MM.1S (cell line): Measurements from ENCODE around the gene LCE1C.

ENCODE experiments used
- EZH2phosphoT487 ChIP-seq: fragments of 300-600 bp; sonication (generic); IDR thresholded peaks from 2 replicates; pipeline ENCODE4 v1.6.1; 2018; ENCODE audit warnings: antibody characterized with exemption, low read length
- TF ChIP-seq, protein P1 (sequence below): fragments of 300-600 bp; sonication (generic); IDR thresholded peaks from 2 replicates; pipeline ENCODE4 v1.5.1; 2016; ENCODE audit warnings: antibody characterized with exemption, low read length, mixed read lengths

DNA sequence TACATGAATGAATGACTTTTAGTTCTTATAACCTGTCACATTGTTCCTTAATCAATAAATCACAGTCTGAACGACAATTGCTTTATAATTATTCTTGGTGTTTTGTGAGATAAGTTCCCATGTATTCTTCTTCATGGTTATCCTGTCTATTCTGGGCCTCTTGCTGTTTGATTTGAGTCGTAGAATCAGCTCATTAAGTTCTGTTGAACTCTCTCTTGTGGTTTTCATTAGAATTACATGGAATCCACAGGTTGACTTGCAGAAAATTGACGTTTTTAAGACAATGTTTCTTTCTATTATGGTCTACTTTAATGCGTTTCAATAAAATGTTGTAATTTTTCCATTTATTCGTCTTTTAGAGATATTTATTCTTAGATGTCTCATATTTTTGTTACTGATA lies 16.8 kb upstream of the LCE1C start:
- TF ChIP-seq EZH2phosphoT487, result no peak
- TF ChIP-seq, protein P1, sequence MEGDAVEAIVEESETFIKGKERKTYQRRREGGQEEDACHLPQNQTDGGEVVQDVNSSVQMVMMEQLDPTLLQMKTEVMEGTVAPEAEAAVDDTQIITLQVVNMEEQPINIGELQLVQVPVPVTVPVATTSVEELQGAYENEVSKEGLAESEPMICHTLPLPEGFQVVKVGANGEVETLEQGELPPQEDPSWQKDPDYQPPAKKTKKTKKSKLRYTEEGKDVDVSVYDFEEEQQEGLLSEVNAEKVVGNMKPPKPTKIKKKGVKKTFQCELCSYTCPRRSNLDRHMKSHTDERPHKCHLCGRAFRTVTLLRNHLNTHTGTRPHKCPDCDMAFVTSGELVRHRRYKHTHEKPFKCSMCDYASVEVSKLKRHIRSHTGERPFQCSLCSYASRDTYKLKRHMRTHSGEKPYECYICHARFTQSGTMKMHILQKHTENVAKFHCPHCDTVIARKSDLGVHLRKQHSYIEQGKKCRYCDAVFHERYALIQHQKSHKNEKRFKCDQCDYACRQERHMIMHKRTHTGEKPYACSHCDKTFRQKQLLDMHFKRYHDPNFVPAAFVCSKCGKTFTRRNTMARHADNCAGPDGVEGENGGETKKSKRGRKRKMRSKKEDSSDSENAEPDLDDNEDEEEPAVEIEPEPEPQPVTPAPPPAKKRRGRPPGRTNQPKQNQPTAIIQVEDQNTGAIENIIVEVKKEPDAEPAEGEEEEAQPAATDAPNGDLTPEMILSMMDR, result no peak
